HG02571 (cell line): ENCODE measurements around the gene IGFLR1.

Source experiments
- ATAC-seq: cut with Tn5 transposase; IDR thresholded peaks from one replicate; pipeline ENCODE4 v1.9.1; 2021; ENCODE audit warnings: mild to moderate bottlenecking, moderate library complexity; ENCODE audit not compliant: unreplicated experiment

Gene IGFLR1

GRCh38 chr19:35755550-35756376, 13.5 kb upstream of the IGFLR1 start:
- ATAC-seq = no peak

- no peak for ATAC-seq
Measured at GRCh38 chr19:35755131-35755549, 12.9 kb upstream of the IGFLR1 start.

GRCh38 chr19:35754370-35755130, 12.3 kb upstream of the IGFLR1 start:
- ATAC-seq = no peak

- no peak for ATAC-seq
Measured at GRCh38 chr19:35753634-35754369, 11.6 kb upstream of the IGFLR1 start.

- no peak for ATAC-seq
Measured at GRCh38 chr19:35752746-35753350, 10.6 kb upstream of the IGFLR1 start.

- no peak for ATAC-seq
Measured at GRCh38 chr19:35751839-35752745, 9.8 kb upstream of the IGFLR1 start.

GRCh38 chr19:35750167-35750566, 7.9 kb upstream of the IGFLR1 start:
- ATAC-seq = no peak

GRCh38 chr19:35748106-35749020, 6.1 kb upstream of the IGFLR1 start, which contains the start of gene LIN37:
TSS of gene LIN37 (plus strand) at chr19:35748576. CDS start at chr19:35748725, 149 bp downstream.
- ATAC-seq = peak; percentile 55

GRCh38 chr19:35746531-35746930, 4.3 kb upstream of the IGFLR1 start:
- no peak for ATAC-seq

GRCh38 chr19:35746087-35746462, 3.8 kb upstream of the IGFLR1 start:
- no peak for ATAC-seq

- peak; percentile 37 for ATAC-seq
Measured at GRCh38 chr19:35745328-35746086, 3.3 kb upstream of the IGFLR1 start, which contains the start of the genes PSENEN and U2AF1L4. TSS of gene PSENEN (plus strand) at chr19:35745651. CDS start at chr19:35745931, 280 bp downstream. TSS of gene U2AF1L4 (minus strand) at chr19:35745418. CDS start at chr19:35745391, 27 bp downstream.

- ATAC-seq = peak; percentile 39
Measured at GRCh38 chr19:35744430-35745327, 2.4 kb upstream of the IGFLR1 start.

- no peak for ATAC-seq
Measured at GRCh38 chr19:35743640-35744429, 1.6 kb upstream of the IGFLR1 start.

GRCh38 chr19:35741203-35741515, 1.1 kb downstream of the IGFLR1 start:
- ATAC-seq = no peak

GRCh38 chr19:35740423-35741202, 1.6 kb downstream of the IGFLR1 start:
- ATAC-seq = peak; percentile 57

GRCh38 chr19:35740108-35740422, 2.2 kb downstream of the IGFLR1 start:
- ATAC-seq = peak; percentile 4
